H1 (cell line): Measurements from ENCODE around the gene DCLK1. TPM values are rescaled to one million over a fixed set of nuclear protein-coding genes. Genes with fewer than 3 reads are reported as not detected.

Experiments used
- RFX5 ChIP-seq: IDR thresholded peaks from 2 replicates; pipeline ENCODE4 v1.6.1; 2011; ENCODE audit warnings: low read depth, low read length, improper control_type of control experiment, borderline replicate concordance
- polyA plus RNA-seq, 7 experiments: library from polyadenylated mRNA; depleted of rRNA in 3 of 7; stranded (reverse) in 5 of 7; unstranded in 2 of 7; fragments of >200 nt in 5 of 7; fragments of 200-250 nt in 2 of 7; gene quantifications; 1 replicate in 5 of 7; 2 replicates in 1 of 7; 4 replicates in 1 of 7; pipeline versions ENCODE4 v1.2.1 to v1.2.3, GENCODE V29; 2011 to 2013; ENCODE audit warnings: missing spikeins in 2 of 7, mixed read lengths in 2 of 7
- total RNA-seq: library from RNA; stranded (reverse); fragmentation: NEBNext Ultra II Directional; extraction: Animal tissue kit (Norgen Biotek cat#: 25700); gene quantifications from 2 replicates; pipeline ENCODE4 v1.2.1, GENCODE V29; 2021
- TF ChIP-seq, protein P1 (sequence below): fragments of 300-600 bp; sonication (generic); IDR thresholded peaks from 2 replicates; pipeline ENCODE4 v1.7.1; 2012; ENCODE audit warnings: low read length, moderate library complexity, mild to moderate bottlenecking, inconsistent platforms; ENCODE audit not compliant: insufficient replicate concordance

DCLK1 gene
- total and polyA plus RNA-seq, 2 of the 8 experiments (the other 6 are each of a cell fraction or from before 2014, with no cell fraction given), result 22.8 to 41.0 TPM

DNA sequence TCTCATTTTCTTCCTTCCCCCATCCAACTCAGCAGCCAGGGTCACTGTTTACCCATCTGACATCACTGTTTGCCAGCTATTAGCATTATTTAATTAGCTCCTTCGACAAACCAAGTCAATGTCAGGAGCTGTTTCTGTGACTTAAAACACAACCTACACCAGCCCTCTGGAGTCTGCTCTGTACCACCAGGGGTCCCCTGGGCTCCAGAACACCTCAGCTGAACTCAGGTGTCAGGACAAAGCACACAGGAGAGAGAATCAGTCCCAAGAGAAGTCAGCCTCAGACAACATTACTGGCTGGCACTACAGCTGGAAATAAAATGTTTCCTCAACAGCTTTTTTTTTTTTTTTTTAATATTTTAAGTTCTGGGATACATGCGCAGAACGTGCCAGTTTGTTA, 45.1 kb downstream of the DCLK1 start (continued):
- TF ChIP-seq, protein P1, sequence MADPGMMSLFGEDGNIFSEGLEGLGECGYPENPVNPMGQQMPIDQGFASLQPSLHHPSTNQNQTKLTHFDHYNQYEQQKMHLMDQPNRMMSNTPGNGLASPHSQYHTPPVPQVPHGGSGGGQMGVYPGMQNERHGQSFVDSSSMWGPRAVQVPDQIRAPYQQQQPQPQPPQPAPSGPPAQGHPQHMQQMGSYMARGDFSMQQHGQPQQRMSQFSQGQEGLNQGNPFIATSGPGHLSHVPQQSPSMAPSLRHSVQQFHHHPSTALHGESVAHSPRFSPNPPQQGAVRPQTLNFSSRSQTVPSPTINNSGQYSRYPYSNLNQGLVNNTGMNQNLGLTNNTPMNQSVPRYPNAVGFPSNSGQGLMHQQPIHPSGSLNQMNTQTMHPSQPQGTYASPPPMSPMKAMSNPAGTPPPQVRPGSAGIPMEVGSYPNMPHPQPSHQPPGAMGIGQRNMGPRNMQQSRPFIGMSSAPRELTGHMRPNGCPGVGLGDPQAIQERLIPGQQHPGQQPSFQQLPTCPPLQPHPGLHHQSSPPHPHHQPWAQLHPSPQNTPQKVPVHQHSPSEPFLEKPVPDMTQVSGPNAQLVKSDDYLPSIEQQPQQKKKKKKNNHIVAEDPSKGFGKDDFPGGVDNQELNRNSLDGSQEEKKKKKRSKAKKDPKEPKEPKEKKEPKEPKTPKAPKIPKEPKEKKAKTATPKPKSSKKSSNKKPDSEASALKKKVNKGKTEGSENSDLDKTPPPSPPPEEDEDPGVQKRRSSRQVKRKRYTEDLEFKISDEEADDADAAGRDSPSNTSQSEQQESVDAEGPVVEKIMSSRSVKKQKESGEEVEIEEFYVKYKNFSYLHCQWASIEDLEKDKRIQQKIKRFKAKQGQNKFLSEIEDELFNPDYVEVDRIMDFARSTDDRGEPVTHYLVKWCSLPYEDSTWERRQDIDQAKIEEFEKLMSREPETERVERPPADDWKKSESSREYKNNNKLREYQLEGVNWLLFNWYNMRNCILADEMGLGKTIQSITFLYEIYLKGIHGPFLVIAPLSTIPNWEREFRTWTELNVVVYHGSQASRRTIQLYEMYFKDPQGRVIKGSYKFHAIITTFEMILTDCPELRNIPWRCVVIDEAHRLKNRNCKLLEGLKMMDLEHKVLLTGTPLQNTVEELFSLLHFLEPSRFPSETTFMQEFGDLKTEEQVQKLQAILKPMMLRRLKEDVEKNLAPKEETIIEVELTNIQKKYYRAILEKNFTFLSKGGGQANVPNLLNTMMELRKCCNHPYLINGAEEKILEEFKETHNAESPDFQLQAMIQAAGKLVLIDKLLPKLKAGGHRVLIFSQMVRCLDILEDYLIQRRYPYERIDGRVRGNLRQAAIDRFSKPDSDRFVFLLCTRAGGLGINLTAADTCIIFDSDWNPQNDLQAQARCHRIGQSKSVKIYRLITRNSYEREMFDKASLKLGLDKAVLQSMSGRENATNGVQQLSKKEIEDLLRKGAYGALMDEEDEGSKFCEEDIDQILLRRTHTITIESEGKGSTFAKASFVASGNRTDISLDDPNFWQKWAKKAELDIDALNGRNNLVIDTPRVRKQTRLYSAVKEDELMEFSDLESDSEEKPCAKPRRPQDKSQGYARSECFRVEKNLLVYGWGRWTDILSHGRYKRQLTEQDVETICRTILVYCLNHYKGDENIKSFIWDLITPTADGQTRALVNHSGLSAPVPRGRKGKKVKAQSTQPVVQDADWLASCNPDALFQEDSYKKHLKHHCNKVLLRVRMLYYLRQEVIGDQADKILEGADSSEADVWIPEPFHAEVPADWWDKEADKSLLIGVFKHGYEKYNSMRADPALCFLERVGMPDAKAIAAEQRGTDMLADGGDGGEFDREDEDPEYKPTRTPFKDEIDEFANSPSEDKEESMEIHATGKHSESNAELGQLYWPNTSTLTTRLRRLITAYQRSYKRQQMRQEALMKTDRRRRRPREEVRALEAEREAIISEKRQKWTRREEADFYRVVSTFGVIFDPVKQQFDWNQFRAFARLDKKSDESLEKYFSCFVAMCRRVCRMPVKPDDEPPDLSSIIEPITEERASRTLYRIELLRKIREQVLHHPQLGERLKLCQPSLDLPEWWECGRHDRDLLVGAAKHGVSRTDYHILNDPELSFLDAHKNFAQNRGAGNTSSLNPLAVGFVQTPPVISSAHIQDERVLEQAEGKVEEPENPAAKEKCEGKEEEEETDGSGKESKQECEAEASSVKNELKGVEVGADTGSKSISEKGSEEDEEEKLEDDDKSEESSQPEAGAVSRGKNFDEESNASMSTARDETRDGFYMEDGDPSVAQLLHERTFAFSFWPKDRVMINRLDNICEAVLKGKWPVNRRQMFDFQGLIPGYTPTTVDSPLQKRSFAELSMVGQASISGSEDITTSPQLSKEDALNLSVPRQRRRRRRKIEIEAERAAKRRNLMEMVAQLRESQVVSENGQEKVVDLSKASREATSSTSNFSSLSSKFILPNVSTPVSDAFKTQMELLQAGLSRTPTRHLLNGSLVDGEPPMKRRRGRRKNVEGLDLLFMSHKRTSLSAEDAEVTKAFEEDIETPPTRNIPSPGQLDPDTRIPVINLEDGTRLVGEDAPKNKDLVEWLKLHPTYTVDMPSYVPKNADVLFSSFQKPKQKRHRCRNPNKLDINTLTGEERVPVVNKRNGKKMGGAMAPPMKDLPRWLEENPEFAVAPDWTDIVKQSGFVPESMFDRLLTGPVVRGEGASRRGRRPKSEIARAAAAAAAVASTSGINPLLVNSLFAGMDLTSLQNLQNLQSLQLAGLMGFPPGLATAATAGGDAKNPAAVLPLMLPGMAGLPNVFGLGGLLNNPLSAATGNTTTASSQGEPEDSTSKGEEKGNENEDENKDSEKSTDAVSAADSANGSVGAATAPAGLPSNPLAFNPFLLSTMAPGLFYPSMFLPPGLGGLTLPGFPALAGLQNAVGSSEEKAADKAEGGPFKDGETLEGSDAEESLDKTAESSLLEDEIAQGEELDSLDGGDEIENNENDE, result no peak
- no peak for TF ChIP-seq RFX5
